Measurements from ENCODE around the gene OPN4. TPM values are rescaled to one million over a fixed set of nuclear protein-coding genes. Genes with fewer than 3 reads are reported as not detected.

The OPN4 gene
- total RNA-seq, 1 donor from 2014 or later = not detected

- H3K4me3 Mint-ChIP-seq = no peak overlapping the region
- no peaks in the 10 kb centered on the region for H3K27me3 Mint-ChIP-seq
- no peaks in the 10 kb centered on the region for H3K9me3 Mint-ChIP-seq
- H3K4me1 Mint-ChIP-seq = no peaks in the 10 kb centered on the region
- DNase-seq = no peak
- H3K27ac Mint-ChIP-seq = no peak overlapping the region
- intact Hi-C loops (cut with micrococcal nuclease) = no loop called here
- H3K36me3 Mint-ChIP-seq (ENCODE audit: low read depth) = no peaks in the 10 kb centered on the region
Observed at GRCh38 chr10:86662186-86663045, 8.1 kb downstream of the OPN4 start.

DNA sequence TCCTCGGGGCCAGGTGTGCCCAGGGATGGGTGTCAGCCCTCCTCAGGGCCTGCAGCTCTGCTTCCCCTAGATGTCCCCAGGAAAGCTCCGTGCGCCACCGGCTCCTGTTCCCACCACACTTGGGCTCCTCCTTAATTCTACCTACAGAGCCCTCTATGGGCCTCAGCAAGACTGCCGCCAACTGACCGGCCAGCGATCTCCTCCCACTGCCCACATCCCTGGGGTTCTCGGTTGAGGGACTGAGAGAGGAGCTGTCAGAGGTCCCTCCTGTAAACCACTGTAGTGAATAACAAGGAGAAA is 8.6 kb downstream of the OPN4 start:
- H3K27ac Mint-ChIP-seq = no peak overlapping the region

GRCh38 chr10:86663576-86664339 is 9.4 kb downstream of the OPN4 start:
- H3K9me3 Mint-ChIP-seq = no peaks in the 10 kb centered on the region
- H3K36me3 Mint-ChIP-seq (ENCODE audit: low read depth) = no peaks in the 10 kb centered on the region
- intact Hi-C loops (cut with micrococcal nuclease) = no loop called here
- no peak for DNase-seq
- no peak overlapping the region for H3K27ac Mint-ChIP-seq
- no peaks in the 10 kb centered on the region for H3K4me1 Mint-ChIP-seq
- H3K27me3 Mint-ChIP-seq = no peaks in the 10 kb centered on the region
- H3K4me3 Mint-ChIP-seq = no peak overlapping the region

More for the DNA sequence above, 8.6 kb downstream of the OPN4 start:
- Mint-ChIP-seq H3K4me1 (no peaks in the 10 kb centered on the region), H3K4me3 (no peak overlapping the region), H3K9me3 (no peaks in the 10 kb centered on the region), H3K27me3 (no peaks in the 10 kb centered on the region), H3K36me3 (ENCODE audit: low read depth) (no peaks in the 10 kb centered on the region)
- intact Hi-C loops (cut with micrococcal nuclease) = no loop called here
- no peak for DNase-seq

DNA sequence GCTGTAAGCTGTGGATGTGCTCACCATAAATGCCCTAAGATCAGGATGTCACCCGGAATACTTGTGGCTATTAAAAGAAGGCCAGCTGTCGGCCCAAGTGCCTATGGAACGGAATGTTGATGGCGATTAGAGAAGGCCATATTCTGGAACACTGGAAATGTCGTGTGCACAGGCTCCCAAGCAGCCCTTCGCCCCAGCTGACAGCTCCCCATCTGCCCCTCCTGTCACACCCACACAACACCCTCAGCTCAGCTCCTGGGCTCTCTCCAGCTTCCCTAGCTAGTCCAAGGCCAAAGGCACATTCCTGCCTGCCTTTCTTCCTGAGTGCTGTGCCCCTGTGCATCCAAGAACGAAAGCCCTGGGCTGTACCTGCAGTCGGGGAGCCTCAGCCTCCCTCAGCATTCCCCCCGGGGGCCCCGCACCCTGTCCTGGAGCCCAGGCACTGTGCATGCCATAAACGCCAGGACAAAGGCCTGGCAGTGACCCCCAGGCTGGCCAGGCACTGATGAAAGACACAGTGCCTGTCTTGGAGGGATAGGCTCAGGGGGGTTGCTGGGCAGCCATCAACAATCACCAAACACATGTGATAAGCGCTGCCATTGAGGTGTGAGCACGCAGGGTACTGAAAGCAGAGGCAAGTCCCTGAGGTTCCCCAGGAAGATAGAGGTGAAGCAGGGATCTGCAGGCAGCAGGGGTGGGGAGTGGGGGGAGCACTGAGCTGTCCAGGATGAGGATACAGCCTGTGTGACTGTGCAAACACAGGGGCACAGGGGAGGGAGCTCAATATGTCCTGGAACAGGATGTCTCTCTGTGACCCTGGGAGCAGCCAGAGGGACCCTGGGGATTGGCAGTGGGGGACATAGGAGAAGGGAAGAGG is 10.2 kb downstream of the OPN4 start:
- Mint-ChIP-seq H3K4me3 (no peak overlapping the region), H3K9me3 (no peaks in the 10 kb centered on the region)

GRCh38 chr10:86665218-86665607 is 10.9 kb downstream of the OPN4 start:
- Mint-ChIP-seq H3K4me1 (no peaks in the 10 kb centered on the region), H3K9me3 (no peaks in the 10 kb centered on the region), H3K36me3 (ENCODE audit: low read depth) (no peaks in the 10 kb centered on the region), H3K27me3 (no peaks in the 10 kb centered on the region), H3K4me3 (no peak overlapping the region), H3K27ac (no peak overlapping the region)
- no peak for DNase-seq
- intact Hi-C loops (cut with micrococcal nuclease) = no loop called here

More for the DNA sequence above, 10.2 kb downstream of the OPN4 start:
- Mint-ChIP-seq H3K4me1 (no peaks in the 10 kb centered on the region), H3K27me3 (no peaks in the 10 kb centered on the region), H3K36me3 (ENCODE audit: low read depth) (no peaks in the 10 kb centered on the region), H3K27ac (no peak overlapping the region)
- no peak for DNase-seq
- intact Hi-C loops (cut with micrococcal nuclease) = no loop called here

- Mint-ChIP-seq H3K4me1 (no peaks in the 10 kb centered on the region), H3K9me3 (no peaks in the 10 kb centered on the region), H3K27me3 (no peaks in the 10 kb centered on the region), H3K27ac (no peak overlapping the region), H3K4me3 (no peak overlapping the region), H3K36me3 (ENCODE audit: low read depth) (no peaks in the 10 kb centered on the region)
- DNase-seq = no peak
- intact Hi-C loops (cut with micrococcal nuclease) = no loop called here
Observed at GRCh38 chr10:86665868-86666267, 11.5 kb downstream of the OPN4 start.

DNA sequence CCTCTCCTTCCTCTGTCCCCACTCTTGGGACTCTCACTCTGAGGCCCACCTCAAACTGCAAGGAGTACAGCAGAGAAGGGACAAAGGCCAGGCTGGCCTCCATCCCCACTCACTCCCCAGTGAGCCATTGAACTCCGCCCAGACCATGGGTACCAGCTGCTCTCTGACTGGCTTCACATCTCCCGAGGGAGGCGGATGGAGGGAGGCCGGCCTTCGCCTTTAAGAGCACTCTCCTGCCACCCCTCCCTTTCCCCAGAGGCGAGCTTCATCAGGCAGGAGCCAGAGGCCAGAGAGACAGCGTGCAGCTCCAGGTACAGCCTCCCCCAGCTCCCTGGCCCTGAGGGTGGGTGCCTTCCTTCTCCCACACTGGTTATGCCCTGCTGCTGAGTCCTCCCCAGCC is 12.2 kb downstream of the OPN4 start:
- DNase-seq = no peak
- intact Hi-C loops (cut with micrococcal nuclease) = no loop called here
- Mint-ChIP-seq H3K9me3 (no peaks in the 10 kb centered on the region), H3K27me3 (no peaks in the 10 kb centered on the region), H3K4me3 (no peak overlapping the region), H3K36me3 (ENCODE audit: low read depth) (no peaks in the 10 kb centered on the region), H3K4me1 (no peaks in the 10 kb centered on the region), H3K27ac (no peak overlapping the region)

GRCh38 chr10:86667421-86668181 is 13.3 kb downstream of the OPN4 start:
- no peak overlapping the region for H3K27ac Mint-ChIP-seq
- no peaks in the 10 kb centered on the region for H3K4me1 Mint-ChIP-seq
- no peaks in the 10 kb centered on the region for H3K9me3 Mint-ChIP-seq
- no peak for DNase-seq
- no peak overlapping the region for H3K4me3 Mint-ChIP-seq
- intact Hi-C loops (cut with micrococcal nuclease) = no loop called here
- H3K36me3 Mint-ChIP-seq (ENCODE audit: low read depth) = no peaks in the 10 kb centered on the region
- H3K27me3 Mint-ChIP-seq = no peaks in the 10 kb centered on the region

DNA sequence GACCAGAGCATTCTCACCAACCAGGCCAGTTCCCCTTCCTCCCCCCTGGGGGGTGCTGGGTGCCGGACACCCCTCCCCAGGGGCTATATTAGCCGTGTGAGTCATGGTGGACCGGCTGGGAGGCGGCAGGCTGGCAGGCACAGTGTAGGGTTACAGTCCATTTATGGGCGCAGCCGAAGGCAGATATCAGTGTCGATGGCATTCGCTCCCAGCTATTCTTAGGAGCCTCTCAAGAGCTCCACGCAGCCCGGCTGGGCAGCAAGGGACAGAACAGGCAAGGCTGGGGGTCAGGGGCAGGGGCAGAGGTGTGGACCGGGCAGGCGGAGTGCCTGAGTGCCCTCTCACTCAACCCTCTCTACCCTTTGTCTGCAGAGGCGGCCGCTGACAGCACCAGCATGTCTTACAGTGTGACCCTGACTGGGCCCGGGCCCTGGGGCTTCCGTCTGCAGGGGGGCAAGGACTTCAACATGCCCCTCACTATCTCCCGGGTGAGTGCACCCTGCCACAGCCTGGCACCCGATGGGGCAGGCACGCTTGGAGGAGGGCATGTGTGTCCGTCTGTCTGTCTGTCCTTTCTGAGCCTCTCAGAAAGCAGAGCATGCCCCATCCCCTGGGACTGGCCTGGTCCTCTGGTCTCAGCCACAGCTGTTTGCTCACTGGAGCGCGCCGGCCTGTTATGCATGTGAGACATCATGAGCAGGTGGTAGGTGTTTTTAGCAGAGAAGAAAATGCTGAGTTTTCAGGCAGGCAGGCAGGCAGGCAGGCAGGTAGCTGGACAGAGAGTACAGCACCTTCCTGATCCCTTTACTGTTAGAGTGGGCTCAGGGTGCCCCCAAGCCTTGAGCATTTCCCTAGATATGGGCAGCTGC is 14.2 kb downstream of the OPN4 start, which contains the start of gene LDB3:
TSS of gene LDB3 (plus strand) at position 215 of the 869 bp plus-strand sequence. CDS start at position 396, 181 bp downstream.
- H3K27me3 Mint-ChIP-seq = no peaks in the 10 kb centered on the region

GRCh38 chr10:86670290-86670811 is 16.0 kb downstream of the OPN4 start:
- Mint-ChIP-seq H3K4me1 (no peaks in the 10 kb centered on the region), H3K27me3 (no peaks in the 10 kb centered on the region), H3K36me3 (ENCODE audit: low read depth) (no peaks in the 10 kb centered on the region), H3K27ac (no peak overlapping the region), H3K4me3 (no peak overlapping the region), H3K9me3 (no peaks in the 10 kb centered on the region)
- intact Hi-C loops (cut with micrococcal nuclease) = no loop called here
- DNase-seq = no peak

More for the DNA sequence above, 14.2 kb downstream of the OPN4 start, which contains the start of gene LDB3:
- DNase-seq = no peak
- Mint-ChIP-seq H3K36me3 (ENCODE audit: low read depth) (no peaks in the 10 kb centered on the region), H3K4me1 (no peaks in the 10 kb centered on the region), H3K9me3 (no peaks in the 10 kb centered on the region), H3K4me3 (no peak within 1 kb of the TSS), H3K27ac (no peak within 1 kb of the TSS)
- intact Hi-C loops (cut with micrococcal nuclease) = no loop called here

DNA sequence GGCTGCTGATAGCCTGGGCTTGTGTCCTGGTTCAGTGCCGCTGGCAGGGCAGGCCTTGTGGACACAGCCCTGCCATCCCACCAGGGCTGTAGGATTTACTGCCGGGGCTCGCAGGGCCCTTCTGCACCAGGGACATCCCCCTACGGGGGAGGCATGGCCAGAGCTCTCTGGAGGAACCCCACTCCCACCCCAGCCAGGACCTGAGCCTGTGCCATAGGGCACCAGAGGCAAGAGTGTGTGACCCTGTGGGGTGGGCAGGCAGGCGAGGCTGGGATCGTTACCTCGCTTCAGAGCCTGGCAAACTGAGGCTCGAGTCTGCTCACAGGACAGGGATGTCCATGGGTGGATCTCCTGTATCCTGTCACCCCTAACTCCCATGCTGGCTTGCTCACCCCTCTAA is 16.5 kb downstream of the OPN4 start:
- intact Hi-C loops (cut with micrococcal nuclease) = no loop called here

GRCh38 chr10:86671419-86671818 is 17.1 kb downstream of the OPN4 start:
- intact Hi-C loops (cut with micrococcal nuclease) = no loop called here
- H3K4me3 Mint-ChIP-seq = no peak overlapping the region
- no peak for DNase-seq
- H3K27me3 Mint-ChIP-seq = no peaks in the 10 kb centered on the region
- no peaks in the 10 kb centered on the region for H3K36me3 Mint-ChIP-seq (ENCODE audit: low read depth)
- H3K4me1 Mint-ChIP-seq = no peaks in the 10 kb centered on the region
- H3K9me3 Mint-ChIP-seq = no peaks in the 10 kb centered on the region
- H3K27ac Mint-ChIP-seq = no peak overlapping the region

More for the DNA sequence above, 16.5 kb downstream of the OPN4 start:
- no peak overlapping the region for H3K27ac Mint-ChIP-seq
- H3K9me3 Mint-ChIP-seq = no peaks in the 10 kb centered on the region
- no peak for DNase-seq
- no peak overlapping the region for H3K4me3 Mint-ChIP-seq
- no peaks in the 10 kb centered on the region for H3K27me3 Mint-ChIP-seq
- H3K36me3 Mint-ChIP-seq (ENCODE audit: low read depth) = no peaks in the 10 kb centered on the region
- no peaks in the 10 kb centered on the region for H3K4me1 Mint-ChIP-seq

All from activated CD4-positive, alpha-beta T cell treated with anti-CD3 and anti-CD28 coated beads, Interleukin-2, amount 10 ng/mL, durations not matched to agents 24 days and 14 days (primary cell).